ENCODE measurements around the gene BCR.
"Not testable (repeated sequence)": the region's sequence is repeated elsewhere in the genome, so short reads cannot be mapped to it uniquely, and the experiment has no call there.

The BCR gene

DNA sequence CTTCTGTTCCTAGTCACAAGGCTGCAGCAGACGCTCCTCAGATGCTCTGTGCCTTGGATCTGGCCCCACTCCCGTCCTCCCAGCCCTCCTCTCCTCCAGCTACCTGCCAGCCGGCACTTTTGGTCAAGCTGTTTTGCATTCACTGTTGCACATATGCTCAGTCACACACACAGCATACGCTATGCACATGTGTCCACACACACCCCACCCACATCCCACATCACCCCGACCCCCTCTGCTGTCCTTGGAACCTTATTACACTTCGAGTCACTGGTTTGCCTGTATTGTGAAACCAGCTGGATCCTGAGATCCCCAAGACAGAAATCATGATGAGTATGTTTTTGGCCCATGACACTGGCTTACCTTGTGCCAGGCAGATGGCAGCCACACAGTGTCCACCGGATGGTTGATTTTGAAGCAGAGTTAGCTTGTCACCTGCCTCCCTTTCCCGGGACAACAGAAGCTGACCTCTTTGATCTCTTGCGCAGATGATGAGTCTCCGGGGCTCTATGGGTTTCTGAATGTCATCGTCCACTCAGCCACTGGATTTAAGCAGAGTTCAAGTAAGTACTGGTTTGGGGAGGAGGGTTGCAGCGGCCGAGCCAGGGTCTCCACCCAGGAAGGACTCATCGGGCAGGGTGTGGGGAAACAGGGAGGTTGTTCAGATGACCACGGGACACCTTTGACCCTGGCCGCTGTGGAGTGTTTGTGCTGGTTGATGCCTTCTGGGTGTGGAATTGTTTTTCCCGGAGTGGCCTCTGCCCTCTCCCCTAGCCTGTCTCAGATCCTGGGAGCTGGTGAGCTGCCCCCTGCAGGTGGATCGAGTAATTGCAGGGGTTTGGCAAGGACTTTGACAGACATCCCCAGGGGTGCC lies 109.8 kb downstream of the BCR start:
- DNase-seq (ENCODE audit: low read depth in 2 of 2), result peak; percentile 34 to 54

DNA sequence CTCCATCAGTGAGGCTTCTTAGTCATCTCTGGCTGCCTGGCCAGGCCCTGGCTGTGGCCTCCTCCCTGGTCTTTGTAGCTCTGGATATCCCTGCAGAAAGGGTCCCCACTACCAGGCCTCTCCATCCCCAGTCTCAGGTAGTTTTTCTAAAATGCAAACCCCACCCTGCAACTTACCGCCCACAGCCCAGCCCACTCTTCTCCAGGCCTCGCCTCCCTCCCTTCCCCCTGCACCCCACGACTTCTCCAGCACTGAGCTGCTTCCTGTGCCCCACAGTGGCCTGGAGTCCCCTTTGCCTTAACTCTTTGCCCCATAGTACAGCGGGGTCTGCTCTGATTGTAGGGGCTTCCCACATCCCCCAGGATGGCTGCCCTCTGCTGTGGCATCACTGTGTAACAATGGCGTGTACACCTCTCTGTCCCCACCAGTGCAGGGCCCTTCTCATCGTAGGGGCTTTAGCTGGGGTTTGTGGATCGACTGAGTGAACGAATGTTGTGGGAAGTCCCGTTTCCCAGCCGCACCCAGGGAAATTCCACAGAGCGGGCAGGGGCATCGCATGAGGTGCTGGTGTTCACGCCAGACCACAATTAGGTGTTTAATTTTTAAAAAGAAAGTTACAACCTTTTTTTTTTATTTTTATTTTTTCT lies 111.6 kb downstream of the BCR start:
- no peak for DNase-seq (ENCODE audit: low read depth in 2 of 2)

DNA sequence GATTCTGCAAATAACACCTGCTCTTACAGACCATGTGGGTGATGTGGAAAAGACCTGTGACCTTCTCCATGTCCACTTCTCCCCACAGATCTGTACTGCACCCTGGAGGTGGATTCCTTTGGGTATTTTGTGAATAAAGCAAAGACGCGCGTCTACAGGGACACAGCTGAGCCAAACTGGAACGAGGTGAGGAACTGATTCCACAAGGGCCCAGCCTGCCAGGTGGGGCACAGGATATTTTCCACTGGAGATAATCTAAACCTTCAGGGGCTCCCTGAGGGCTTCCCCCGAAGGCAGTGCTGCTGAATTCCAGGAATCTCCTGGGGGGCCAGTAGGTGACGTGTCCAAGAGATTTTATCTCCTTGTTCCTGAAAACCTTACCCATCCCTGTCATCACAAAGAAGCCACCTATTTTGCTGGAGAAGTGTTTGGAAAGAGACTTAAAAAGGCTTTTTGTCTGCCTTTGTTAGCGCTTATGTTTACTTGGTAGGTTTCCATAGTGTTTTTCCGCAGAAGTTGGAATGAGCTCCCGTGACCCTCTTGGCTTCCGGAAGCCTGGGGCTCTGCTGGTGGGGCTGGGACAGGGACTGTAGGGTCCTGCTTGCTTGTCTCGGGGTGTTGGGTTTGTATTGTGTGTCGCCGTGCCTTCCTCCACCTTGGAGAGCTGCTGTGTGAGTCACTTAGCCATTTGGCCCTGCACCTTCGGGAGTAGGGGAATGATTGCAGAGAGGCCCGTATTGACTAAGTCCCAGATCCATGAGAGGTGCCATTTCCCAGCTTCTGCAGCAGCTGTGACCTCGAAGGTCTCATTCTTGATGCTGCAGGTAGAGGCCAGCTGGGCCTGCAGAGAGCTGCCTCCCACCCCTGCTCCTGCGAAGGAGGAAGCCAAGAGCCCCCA lies 112.4 kb downstream of the BCR start:
- DNase-seq (ENCODE audit: low read depth in 2 of 2), result no peak

DNA sequence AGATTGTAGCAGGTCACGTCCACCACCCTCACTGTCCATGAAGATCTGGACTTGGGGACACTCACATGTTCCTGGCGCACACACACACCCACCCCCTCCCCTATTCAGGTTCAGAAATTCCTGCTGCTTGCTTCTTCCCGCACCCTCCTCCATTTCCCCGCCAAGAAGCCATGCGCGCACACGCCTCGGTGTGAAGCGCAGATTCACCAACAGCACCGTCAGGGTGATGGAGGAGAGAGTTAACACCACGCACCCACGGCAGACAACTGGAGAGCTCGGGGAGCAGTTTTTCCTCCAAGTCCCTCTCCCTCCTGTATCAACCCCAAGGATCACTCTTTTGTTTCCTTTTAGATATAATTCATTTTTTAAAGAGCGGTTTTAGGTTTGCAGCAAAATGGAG lies 113.4 kb downstream of the BCR start:
- no peak for DNase-seq (ENCODE audit: low read depth in 2 of 2)

DNA sequence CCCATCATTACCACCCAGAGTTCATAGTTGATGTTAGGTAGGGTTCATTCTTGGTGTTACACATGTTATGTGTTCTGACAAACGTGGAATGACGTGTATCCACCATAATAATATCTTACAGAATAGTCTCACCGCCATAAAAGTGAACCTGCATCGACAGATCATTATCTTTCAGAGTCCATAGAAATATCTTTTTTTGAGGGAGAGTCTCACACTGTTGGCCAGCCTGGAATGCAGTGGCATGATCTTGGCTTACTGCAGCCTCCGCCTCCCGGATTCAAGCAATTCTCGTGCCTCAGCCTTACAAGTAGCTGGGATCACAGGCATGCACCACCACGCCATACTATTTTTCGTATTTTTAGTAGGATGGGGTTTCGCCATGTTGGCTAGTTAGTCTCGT lies 113.9 kb downstream of the BCR start:
- DNase-seq (ENCODE audit: low read depth in 2 of 2), result no peak

DNA sequence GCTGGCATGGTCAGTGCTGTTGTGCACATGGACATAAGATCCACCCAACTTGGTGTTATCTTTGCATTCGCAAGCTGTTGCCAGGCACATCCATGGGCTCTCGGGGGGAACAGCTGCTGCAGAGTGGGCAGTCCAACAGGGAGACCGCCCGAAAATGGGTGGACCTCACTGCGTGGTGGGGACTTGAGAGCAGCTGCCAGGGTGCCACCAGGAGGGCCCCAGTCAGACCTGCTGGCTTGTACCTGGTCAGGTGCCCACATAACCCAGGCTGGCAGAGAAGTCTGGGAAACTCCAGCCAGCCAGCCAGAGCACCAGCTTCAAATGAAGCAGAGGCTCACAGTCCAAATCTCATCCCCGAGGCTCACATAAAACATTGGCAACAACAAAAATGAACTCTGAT lies 120.2 kb downstream of the BCR start:
- DNase-seq (ENCODE audit: low read depth in 2 of 2), result no peak

DNA sequence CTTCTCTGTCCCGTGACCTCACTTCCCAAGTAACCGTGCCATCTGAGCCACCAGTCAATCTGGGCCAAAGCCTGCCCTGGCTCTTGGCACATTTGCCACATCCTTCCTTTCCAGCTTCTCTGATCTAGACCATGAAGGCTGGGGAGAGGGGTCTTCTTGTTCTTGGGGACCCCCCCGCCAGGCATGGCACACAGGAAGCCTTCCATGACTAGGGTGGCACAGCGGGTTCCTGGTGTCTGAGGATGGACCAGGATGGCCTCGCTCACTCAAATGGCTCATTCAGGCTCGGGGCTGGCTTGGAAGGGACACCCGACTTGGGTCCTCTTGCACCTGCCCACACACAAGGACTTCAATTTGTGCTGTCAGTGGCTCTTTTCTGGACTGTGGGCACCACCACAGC lies 121.3 kb downstream of the BCR start:
- DNase-seq (ENCODE audit: low read depth in 2 of 2), result no peak

DNA sequence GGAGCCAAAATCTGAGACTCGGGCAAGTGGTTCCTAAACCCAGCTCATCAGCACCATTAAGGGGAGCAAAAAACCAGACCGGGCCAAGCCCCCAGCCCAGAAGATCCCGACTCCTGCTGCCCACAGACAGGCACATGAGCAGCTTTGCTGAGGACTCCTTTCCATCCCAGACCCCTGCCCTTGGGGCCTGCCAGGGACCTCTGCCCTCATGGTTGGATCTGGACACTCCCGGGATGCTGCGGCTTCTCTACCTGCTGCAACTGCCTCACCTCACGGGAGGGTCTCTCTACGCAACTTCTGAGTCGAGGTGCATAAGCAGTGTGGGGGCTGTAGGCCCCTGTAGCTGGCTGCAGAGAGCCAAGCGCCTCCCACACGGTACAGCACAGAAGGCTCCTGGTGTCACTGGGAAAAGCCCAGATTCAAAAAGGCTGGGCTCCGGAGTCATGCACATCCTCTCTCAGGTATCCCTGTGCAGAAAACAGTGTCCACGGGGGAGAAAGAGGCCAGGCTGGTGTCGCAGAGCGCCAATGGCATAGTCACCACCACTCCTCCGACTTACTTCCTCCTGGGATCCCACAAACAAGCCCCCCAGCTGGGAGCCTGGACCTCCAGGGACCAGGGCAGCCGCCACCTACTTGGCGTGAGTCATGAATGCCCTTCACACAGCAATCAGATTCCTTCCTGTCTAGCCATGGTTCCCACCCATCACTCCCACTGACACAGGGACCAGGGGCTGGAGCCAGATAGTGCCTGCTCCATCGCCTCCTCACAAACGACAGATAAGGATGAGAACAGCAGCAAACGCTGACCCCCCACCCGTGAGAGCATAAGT lies 122.1 kb downstream of the BCR start:
- no peak for DNase-seq (ENCODE audit: low read depth in 2 of 2)

DNA sequence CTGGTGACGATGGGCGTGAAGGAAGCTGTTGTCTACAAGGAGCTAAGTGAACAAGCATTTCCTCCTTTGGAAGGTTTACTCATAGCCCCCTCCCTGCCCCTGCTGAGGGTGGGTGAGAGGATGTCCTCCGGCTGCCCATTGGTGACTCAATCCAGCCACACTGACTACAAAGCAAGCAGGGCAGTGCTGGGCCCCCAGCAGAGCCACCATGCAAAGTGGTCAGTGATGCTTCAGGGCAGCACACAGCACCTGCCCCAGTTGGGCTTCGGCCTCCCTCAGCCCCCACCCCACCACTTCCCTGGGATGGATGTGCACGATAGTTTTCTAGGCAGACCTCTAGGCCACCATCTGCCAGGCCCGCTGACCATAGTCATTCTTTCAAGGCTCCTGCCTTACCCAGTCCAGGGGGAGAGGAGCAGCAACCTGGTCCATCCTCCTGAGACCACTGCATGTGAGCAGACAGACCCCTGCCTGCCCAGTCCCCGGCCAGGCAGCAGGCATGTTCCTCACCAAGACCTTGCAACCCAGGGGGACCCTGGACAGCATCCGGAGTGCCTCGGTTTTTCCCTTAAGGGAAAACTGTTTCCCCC lies 125.1 kb downstream of the BCR start:
- no peak for DNase-seq (ENCODE audit: low read depth in 2 of 2)

DNA sequence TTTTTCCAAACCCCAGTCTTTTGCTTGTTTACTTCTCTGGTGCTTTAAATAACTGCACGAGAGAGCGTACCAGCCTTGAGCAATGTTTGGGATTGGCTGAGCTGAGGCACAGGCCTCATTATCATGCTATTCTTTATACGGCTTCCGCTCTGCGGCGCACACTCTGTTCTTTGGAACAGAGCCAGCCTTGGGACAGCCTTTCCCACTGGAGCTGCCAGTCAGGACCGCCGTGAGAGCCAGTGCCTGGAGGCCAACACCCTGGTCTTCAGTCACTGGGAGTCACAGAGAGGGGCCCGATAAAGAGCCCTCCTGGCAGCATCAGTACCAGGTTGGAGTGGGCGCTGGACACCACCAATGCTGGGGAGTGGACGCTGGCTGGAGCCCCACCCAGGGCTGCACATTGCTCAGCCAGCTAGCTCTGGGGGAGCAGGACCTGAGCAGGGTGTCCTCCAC lies 125.6 kb downstream of the BCR start:
- DNase-seq (ENCODE audit: low read depth in 2 of 2), result no peak

DNA sequence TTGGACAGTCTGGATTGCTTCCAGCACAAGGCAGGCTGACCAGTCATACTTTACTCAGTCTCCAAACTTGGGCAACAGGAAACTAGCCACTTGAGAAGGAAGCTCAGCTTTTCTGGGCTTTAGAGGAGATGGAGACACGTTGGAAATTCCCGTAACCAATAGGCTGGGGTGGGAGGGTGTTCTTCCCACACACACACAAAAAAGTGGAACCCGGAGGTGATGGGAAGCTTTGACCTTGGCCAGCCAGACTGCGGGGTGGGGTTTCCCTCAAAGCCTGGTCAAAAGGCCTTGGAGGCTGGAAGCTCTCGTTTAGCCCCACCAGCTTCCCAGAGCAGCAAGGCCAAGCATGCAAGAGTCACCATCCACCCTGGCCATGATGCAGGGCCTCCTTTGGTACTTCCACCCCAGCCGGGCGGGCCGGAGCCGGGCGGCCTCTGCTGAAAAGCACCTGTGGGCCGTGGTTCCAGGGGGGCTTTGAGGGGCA lies 126.2 kb downstream of the BCR start:
- no peak for DNase-seq (ENCODE audit: low read depth in 2 of 2)

DNA sequence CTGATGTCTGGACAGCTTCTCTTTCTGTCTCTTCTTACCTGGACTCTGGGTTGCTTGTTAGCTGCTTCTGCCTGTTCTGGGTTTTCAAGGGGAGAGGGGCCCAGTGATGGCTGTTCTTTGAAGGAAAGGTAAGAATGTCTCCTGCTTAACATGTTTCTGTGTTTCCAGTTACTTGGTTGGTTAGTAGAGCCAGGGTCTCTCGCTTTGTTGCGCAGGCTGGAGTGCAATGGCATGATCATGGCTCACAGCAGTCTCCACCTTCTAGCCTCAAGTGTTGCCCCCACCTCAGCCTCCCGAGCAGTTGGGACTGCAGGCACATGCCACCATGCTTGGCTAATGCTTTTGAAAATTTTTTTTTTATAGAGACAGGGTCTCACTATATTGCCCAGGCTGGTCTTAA lies 126.6 kb downstream of the BCR start:
- DNase-seq (ENCODE audit: low read depth in 2 of 2), result no peak

DNA sequence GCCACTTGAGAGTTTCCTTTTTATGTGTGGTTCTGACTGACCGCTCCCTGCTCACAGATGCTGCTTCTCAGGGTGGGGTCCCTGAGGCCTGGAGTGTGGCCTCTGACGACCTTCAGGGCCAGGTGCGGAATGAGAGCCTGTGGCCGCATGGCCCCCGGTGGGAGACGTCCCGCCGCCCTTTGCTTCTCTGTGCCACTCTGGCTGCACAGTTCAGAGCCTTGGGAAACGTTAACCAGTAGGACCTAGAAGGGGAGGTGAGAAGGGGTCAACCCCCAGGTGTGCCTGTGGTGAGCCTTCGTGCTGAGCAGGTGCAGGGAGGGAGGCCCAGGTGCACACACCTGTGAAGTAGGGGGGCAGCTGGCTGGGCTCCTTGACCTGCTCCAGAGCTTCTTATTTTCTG lies 127.2 kb downstream of the BCR start:
- DNase-seq (ENCODE audit: low read depth in 2 of 2), result not testable (repeated sequence)

DNA sequence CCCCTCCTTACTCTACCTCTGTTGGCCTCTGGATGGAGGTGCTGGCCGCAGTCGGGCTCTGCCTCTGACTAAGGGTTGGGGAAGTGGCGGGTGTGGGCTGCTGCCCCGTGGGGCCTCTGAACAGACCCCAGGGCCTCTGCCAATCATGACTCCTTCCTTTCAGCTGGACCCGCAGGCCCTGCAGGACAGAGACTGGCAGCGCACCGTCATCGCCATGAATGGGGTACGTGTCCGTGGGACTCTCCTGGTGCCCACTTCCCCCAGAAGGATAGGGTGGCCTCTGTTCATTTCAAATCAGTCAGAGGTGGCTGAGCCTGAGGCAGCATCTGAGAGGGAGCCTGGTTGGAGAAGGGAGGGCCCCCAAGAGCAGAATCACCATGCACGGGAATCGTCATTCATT lies 129.0 kb downstream of the BCR start:
- not testable (repeated sequence) for DNase-seq (ENCODE audit: low read depth in 2 of 2)

DNA sequence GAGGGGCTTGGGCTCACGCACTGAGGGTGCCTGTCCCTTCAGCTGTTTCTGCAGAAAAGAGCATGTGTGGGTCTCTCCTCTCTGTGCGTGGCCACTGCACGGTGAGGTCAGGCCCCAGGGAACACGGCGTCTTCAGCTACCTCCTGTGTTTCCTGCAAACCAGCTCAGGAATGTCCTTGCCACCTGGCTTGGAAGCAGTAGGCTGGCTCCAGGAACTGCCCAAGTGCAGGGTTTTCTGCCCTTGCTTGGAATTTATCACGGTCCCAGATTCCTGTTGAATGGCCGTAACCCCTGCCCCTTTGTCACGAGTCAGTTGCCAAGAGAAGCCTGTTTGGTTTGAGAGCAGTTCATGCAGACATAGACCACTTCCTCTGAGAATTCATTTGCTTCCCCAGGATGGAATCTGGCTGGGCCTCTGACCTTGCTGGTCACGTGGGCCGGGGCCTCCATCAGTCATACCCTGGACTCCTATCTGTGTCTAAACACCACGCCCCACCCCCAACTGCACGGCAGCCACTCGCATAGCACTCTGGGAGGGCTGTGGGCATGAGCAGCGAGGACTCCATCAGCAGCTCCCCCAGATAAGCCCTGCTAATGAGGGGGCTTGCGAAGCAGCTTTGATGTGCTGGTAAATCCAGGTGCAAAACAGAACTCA lies 130.3 kb downstream of the BCR start:
- DNase-seq (ENCODE audit: low read depth in 2 of 2), result not testable (repeated sequence)

DNA sequence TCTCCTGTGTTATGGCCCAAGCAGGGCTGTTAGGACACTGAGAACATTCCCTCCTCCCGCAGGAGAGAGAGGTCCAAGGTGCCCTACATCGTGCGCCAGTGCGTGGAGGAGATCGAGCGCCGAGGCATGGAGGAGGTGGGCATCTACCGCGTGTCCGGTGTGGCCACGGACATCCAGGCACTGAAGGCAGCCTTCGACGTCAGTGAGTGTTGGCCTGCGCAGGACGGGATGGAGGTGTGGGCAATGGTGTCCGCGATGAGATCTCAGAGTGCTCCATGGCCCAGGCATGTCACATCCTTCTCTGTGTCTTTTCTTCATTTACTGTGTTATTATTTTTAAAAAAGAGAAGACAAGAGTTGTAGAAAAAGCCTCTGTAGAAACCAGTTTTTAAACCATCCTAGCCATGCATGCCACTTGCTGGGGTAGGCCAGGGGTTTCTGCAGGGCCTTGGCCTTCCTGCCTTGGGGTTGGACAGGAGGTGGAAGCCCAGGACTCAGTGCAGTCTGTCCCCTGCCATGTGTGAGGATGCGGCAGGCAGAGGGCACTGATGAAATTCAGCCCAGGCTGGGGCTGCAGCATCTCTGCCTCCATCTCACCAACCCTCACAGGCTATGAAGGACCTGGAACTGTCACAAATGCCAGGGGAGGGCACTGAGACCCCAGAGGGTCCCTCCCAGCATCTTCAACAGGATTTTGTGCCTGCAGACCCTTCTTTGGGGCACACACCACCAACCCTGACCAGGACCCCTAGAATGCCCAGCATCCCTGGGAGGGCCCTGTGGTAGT lies 131.5 kb downstream of the BCR start:
- DNase-seq (ENCODE audit: low read depth in 2 of 2), result not testable (repeated sequence)

DNA sequence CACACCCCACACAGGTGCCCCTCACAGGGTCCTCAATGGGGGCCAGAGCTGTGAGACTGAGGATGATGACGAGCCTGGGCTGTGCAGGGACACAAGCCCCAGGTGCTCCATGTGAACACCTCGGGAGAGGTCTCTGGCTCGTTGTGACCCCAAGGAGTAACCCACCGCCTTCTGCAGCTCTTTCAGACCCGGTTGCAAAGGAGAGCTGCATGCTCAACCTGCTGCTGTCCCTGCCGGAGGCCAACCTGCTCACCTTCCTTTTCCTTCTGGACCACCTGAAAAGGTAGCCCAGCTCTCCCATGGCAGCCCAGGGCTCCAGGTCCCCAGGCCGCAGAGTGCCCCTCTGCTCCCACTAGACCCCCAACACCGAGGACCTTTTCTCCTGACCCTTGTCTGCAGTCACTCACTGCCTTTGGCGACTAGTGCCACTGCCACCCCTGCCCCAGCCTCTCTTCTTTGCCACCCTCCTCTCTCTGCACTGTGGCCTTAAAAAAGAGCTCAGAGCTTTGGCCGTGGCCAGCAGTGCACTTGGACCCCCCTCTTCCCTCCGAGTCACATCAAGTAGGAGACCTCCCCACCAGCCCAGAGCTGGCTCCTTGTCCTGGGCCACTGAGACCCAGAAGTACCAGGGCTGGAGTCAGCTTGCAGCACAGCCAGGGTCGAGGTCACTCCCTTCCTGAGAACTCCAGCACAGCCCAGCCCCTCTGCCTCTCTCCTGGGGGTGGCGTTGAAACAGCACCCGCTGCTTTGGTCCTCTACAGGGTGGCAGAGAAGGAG lies 133.7 kb downstream of the BCR start:
- no peak for DNase-seq (ENCODE audit: low read depth in 2 of 2)

DNA sequence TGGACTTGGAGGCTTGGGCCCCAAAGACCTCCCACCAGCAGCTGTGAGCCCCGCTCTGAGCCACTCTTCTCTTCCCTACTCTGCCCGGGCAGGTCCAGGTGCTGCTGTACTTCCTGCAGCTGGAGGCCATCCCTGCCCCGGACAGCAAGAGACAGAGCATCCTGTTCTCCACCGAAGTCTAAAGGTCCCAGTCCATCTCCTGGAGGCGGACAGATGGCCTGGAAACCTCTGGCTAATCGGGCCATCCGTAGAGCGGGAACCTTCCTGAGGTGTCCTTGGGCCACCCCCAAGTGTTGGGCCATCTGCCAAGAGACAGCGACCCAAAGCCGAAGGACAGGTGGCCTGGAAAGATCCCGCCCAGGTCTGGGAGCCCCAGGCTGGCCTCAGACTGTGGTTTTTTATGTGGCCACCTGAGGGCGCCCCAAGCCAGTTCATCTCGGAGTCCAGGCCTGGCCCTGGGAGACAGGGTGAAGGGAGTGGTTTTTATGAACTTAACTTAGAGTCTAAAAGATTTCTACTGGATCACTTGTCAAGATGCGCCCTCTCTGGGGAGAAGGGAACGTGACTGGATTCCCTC lies 135.1 kb downstream of the BCR start:
- peak; percentile 40 to 50 for DNase-seq (ENCODE audit: low read depth in 2 of 2)
